Measurements from ENCODE around the gene HMX2. TPM values are rescaled to one million over a fixed set of nuclear protein-coding genes. Genes with fewer than 3 reads are reported as not detected.
"Not testable (repeated sequence)": the region's sequence is repeated elsewhere in the genome, so short reads cannot be mapped to it uniquely, and the experiment has no call there.

HMX2 gene
- total and polyA plus RNA-seq, 8 donors: 0.14 to 0.25 (median 0.17) TPM; not detected in 4

DNA sequence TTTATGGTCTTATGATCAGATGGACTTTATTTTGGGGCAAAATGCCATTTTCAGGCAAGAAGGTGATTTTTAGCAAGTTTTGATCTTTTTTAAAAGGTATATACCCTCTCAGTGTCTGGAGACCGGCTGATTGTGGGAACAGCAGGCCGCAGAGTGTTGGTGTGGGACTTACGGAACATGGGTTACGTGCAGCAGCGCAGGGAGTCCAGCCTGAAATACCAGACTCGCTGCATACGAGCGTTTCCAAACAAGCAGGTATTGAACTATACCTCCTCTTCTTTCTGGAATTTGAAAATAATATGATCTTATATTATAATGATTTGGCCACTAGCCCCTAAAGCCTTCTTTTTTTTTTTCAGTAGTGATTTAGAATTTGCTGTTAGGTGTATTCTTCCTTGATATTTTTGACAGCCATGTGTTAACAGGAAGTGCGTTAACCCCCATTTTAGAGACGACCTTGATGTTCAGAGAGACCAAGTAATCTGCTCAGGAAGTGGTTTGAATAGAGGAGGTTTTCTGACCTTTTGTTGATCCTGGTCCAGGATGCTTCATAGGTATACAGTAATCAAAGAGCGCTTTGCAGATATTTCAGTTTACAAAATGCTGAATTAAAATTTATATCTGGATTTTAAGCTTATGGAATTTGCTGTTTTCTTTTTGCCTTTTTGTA lies 12.5 kb downstream of the HMX2 start:
- WGBS, 2 donors: 91 to 92% methylated on average over 11 of the region's 11 CpGs
- ATAC-seq (no peak), FAIRE-seq (no peak), DNase-seq (no peak)
- Histone ChIP-seq H3K27me3 (no peaks in the 10 kb centered on the region), H3K4me3 (no peak overlapping the region), H3K4me1 (peaks cover 0 to 5% (median 2%) of the 10 kb centered on the region in 3 donors), H3K36me3 (peaks cover 0 to 37% (median 3%) of the 10 kb centered on the region in 3 donors), H3K27ac (no peak overlapping the region), H3K9me3 (no peaks in the 10 kb centered on the region)
- TF ChIP-seq, protein P1, sequence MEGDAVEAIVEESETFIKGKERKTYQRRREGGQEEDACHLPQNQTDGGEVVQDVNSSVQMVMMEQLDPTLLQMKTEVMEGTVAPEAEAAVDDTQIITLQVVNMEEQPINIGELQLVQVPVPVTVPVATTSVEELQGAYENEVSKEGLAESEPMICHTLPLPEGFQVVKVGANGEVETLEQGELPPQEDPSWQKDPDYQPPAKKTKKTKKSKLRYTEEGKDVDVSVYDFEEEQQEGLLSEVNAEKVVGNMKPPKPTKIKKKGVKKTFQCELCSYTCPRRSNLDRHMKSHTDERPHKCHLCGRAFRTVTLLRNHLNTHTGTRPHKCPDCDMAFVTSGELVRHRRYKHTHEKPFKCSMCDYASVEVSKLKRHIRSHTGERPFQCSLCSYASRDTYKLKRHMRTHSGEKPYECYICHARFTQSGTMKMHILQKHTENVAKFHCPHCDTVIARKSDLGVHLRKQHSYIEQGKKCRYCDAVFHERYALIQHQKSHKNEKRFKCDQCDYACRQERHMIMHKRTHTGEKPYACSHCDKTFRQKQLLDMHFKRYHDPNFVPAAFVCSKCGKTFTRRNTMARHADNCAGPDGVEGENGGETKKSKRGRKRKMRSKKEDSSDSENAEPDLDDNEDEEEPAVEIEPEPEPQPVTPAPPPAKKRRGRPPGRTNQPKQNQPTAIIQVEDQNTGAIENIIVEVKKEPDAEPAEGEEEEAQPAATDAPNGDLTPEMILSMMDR (IDR thresholded peaks at IDR 0.05): no peak
- intact Hi-C loops (cut with DNase I): no loop called here

DNA sequence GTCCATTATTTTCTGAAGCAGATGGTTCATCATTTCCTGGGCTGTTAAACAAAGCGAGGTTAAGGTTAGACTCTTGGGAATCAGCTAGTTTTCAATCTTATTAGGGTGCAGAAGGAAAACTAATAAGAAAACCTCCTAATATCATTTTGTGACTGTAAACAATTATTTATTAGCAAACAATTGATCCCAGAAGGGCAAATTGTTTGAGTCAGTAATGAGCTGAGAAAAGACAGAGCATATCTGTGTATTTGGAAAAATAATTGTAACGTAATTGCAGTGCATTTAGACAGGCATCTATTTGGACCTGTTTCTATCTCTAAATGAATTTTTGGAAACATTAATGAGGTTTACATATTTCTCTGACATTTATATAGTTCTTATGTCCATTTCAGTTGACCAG lies 16.4 kb downstream of the HMX2 start:
- Histone ChIP-seq H3K27ac (no peak overlapping the region), H3K4me3 (no peak overlapping the region), H3K4me1 (no peaks in the 10 kb centered on the region), H3K36me3 (peaks cover 0 to 37% (median 0%) of the 10 kb centered on the region in 3 donors), H3K27me3 (no peaks in the 10 kb centered on the region), H3K9me3 (no peaks in the 10 kb centered on the region)
- WGBS, 2 donors: 97 to 98% methylated on average over 2 of the region's 2 CpGs
- intact Hi-C loops (cut with DNase I): no loop called here
- FAIRE-seq: no peak
- ATAC-seq: no peak
- DNase-seq: no peak
- TF ChIP-seq, protein P1 (IDR thresholded peaks at IDR 0.05): no peak

DNA sequence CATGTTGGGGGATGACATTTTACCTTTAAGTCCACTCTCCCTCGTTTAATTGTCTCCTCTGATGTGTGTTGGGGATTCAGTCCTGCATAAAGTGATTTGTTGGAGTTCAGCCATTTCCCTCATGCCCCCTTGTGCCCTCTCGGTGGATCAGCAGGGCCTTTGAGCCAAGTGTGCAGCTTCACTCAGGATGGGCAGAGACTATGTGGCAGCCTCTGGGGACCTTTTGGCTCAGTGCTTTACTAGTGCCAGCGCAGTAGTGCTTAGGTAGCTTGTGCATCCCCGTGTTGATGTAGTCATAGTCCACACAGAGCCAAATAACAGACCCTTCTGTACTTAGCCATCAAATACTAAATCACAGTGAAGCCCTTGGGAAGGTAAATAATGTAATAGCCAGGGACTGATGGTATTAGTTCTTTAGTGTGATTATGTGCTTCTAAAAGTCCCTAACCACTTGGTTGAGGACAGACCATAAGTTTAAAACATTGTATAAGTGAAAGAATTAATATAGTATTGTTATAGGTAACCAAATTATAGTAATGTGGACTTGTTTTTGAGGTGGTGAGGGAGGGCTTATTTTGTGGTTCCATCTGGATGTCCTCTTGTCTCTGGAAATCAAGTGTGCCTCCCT lies 17.6 kb downstream of the HMX2 start:
- Histone ChIP-seq H3K36me3 (peaks cover 0 to 37% (median 0%) of the 10 kb centered on the region in 3 donors), H3K9me3 (no peaks in the 10 kb centered on the region), H3K27ac (no peak overlapping the region), H3K27me3 (no peaks in the 10 kb centered on the region), H3K4me3 (no peak overlapping the region), H3K4me1 (no peaks in the 10 kb centered on the region)
- 80 to 83% methylated on average over 4 of the region's 4 CpGs for WGBS, 2 donors
- FAIRE-seq: no peak
- DNase-seq: no peak
- no peak for ATAC-seq
- intact Hi-C loops (cut with DNase I): no loop called here
- TF ChIP-seq, protein P1 (IDR thresholded peaks at IDR 0.05): no peak

DNA sequence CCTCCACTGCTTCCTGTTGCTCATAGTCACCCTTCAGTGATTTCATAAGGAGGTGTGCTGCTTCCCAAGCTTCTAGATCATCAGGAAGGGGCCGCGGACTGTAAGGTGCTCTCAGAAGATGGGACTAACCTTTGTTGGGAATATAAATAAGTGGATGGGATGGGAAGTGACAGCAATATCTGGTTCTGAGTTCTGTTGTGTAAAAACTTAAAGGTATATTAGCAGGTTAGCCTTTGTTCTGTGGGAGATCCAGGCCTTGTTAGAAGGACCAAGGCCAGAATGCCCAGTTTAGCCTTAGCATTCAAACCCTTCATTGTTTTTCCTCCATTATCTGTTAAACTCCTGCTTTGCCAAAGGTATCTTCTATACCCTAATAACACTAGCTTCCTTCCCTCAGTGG lies 18.7 kb downstream of the HMX2 start:
- Histone ChIP-seq H3K4me1 (no peaks in the 10 kb centered on the region), H3K27ac (no peak overlapping the region), H3K27me3 (no peaks in the 10 kb centered on the region), H3K36me3 (peaks cover 0 to 37% (median 0%) of the 10 kb centered on the region in 3 donors), H3K9me3 (no peaks in the 10 kb centered on the region), H3K4me3 (no peak overlapping the region)
- TF ChIP-seq, protein P1 (IDR thresholded peaks at IDR 0.05): no peak
- intact Hi-C loops (cut with DNase I): no loop called here
- no peak for FAIRE-seq
- DNase-seq: no peak
- 94 to 99% methylated on average over 2 of the region's 2 CpGs for WGBS, 2 donors
- no peak for ATAC-seq

DNA sequence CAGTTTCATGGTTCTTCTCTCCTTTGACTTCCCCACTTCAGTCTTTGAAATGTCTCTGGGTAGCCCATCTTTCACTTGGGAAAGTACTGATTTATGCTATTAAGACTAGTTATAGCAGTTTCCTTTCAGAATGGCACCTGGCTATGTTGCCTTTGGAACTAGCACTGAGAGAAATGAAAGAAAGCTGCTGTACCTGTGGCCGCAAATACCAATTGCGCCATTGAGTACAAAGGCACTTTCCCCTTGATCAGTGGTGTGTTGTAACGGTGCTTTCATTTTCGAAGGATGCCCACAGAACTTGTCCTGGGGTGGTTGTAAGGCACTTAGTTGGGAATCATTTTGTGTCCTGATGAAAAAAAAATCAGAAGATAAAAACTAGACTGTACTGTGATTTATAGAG lies 23.0 kb downstream of the HMX2 start:
- Histone ChIP-seq H3K9me3 (no peaks in the 10 kb centered on the region), H3K4me1 (no peaks in the 10 kb centered on the region), H3K36me3 (no peaks in the 10 kb centered on the region), H3K4me3 (no peak overlapping the region), H3K27me3 (no peaks in the 10 kb centered on the region), H3K27ac (no peak overlapping the region)
- no peak for ATAC-seq
- WGBS, 2 donors: 94 to 98% methylated on average over 4 of the region's 4 CpGs
- no peak for FAIRE-seq
- no peak for DNase-seq
- TF ChIP-seq, protein P1 (IDR thresholded peaks at IDR 0.05): no peak
- intact Hi-C loops (cut with DNase I): no loop called here

DNA sequence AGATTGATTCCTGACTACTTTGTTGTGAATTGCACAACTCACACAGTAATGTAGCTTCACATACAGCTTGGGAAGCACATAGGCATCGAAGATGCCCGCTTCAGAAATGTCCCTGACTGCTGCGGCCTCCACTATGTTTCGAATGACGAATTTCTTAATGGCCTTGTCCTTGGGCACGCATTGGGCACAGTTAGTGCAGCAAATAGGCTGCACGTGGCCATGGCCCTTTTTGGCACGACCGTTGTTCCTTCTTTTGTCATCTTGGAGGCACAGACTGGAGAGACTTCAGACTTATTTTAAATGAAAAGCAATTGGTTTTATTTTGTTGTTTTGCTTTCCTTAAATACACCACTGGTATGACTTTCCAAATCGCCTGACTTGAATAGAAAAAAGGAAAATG lies 23.7 kb downstream of the HMX2 start:
- H3K4me3 ChIP-seq; H3K4me1 ChIP-seq; FAIRE-seq; H3K27me3 ChIP-seq; intact Hi-C loops (cut with DNase I); ATAC-seq; H3K36me3 ChIP-seq; DNase-seq; H3K9me3 ChIP-seq; H3K27ac ChIP-seq: not testable (repeated sequence)
- WGBS, 2 donors: 92 to 95% methylated on average over 10 of the region's 10 CpGs

Measured in pancreas (tissue), 10 donors.